ENCODE results near the gene MEGF9. TPM values are rescaled to one million over a fixed set of nuclear protein-coding genes. Genes with fewer than 3 reads are reported as not detected.

The MEGF9 gene
- total and polyA plus RNA-seq, 2 of the 13 experiments (the other 11 are each of a cell fraction or from before 2014, with no cell fraction given), result 3.1 to 3.3 TPM

- DNase-seq (ENCODE audit: low spot score), result no peak
- WGBS (ENCODE audit: low lambda C conversion rate), result 32% methylated on average over 4 of the region's 30 CpGs
- Histone ChIP-seq H3K36me3 (replicated peaks in 1 of 2; ENCODE audit: control insufficient read depth in 1 of 2, insufficient read depth in 2 of 2, low read length in 2 of 2) (no peaks in the 10 kb centered on the region), H3K9me3 (ENCODE audit: low read length) (no peaks in the 10 kb centered on the region), H2AFZ (ENCODE audit: low read length) (no peak overlapping the region), H3K4me2 (ENCODE audit: low read depth, low read length) (peak overlapping the region; percentile 99), H3K79me2 (ENCODE audit: insufficient read depth, low read length) (peaks cover 22% of the 10 kb centered on the region), H3K4me3 (replicated peaks in 1 of 3; ENCODE audit: insufficient read depth in 1 of 3, low read depth in 2 of 3, low read length in 3 of 3) (peak overlapping the region; percentile 76 to 89 (median 79)), H4K20me1 (ENCODE audit: insufficient read depth, low read length) (no peaks in the 10 kb centered on the region), H3K9ac (ENCODE audit: insufficient read depth, low read depth, low read length) (peak overlapping the region; percentile 65), H3K27me3 (ENCODE audit: control insufficient read depth in 1 of 2, insufficient read depth in 2 of 2, low read length in 2 of 2) (no peaks in the 10 kb centered on the region), H3K4me1 (ENCODE audit: insufficient read depth, low read length) (peaks cover 61% of the 10 kb centered on the region), H3K27ac (ENCODE audit: extremely low read length, insufficient read depth, low read length) (no peak overlapping the region)
- BruUV-seq (replicated peaks), result no TSS peak
- peak; percentile 2; the same call in 2 of the 3 replicates for ATAC-seq
- in situ Hi-C loops (cut with HindIII; ENCODE audit: extremely low pct_ligation_motif_present, low pct_unique_long_range_greater_than_20kb), result loop anchor here (5.0 kb wide), 1 partner anchor 78 kb away; no protein-coding TSS in a partner anchor
- no peak for FAIRE-seq
- intact Hi-C loops (cut with micrococcal nuclease; ENCODE audit: unreplicated experiment), result loop anchor here (2.0 kb wide), 1 partner anchor 16 kb away; no protein-coding TSS in a partner anchor
- ChIA-PET POLR2A (interaction anchor here (0.7 to 2.3 kb wide), 5 partner anchors 16 to 144 kb away, joined by 3 to 31 read pairs (median 4); partner anchors contain the start of gene FBXW2), CTCF (ENCODE audit: low intra/inter-chr PET ratio, low total read pairs) (no interaction called here)
- TF ChIP-seq ETS1 (CRISPR knock-in tag; IDR thresholded peaks at IDR 0.05) (no peak), HIVEP1 (CRISPR knock-in tag; IDR thresholded peaks at IDR 0.05) (peak; percentile 48; the same call in 1 of the 2 replicates), KDM5B (CRISPR knock-in tag; IDR thresholded peaks at IDR 0.05; ENCODE audit: borderline replicate concordance) (peak; percentile 68; the same call in 1 of the 2 replicates), HOXA5 (CRISPR knock-in tag; IDR thresholded peaks at IDR 0.05) (no peak), UBTF (CRISPR knock-in tag; IDR thresholded peaks at IDR 0.05) (peak; percentile 33), PHF20 (CRISPR knock-in tag; IDR thresholded peaks at IDR 0.05) (0 out of 2 replicates have a peak, but pooled peaks have one; percentile 0), ZFP37 (CRISPR knock-in tag; IDR thresholded peaks at IDR 0.05; ENCODE audit: borderline replicate concordance) (0 out of 2 replicates have a peak, but pooled peaks have one; percentile 31), ATRX (CRISPR knock-in tag; IDR thresholded peaks at IDR 0.05; ENCODE audit: borderline replicate concordance) (no peak), TP53 (CRISPR knock-in tag; conservative IDR thresholded peaks at IDR 0.05) (no peak), ZHX2 (IDR thresholded peaks at IDR 0.05; ENCODE audit: low read depth) (no peak), ZHX2 (CRISPR knock-in tag; IDR thresholded peaks at IDR 0.05; ENCODE audit: borderline replicate concordance) (no peak), MTA1 (CRISPR knock-in tag; IDR thresholded peaks at IDR 0.05; ENCODE audit: borderline replicate concordance) (peak; percentile 72; the same call in 1 of the 2 replicates), ZNF776 (CRISPR knock-in tag; IDR thresholded peaks at IDR 0.05) (0 out of 2 replicates have a peak, but pooled peaks have one; percentile 66), ZNF619 (CRISPR knock-in tag; IDR thresholded peaks at IDR 0.05) (0 out of 2 replicates have a peak, but pooled peaks have one; percentile 29), KDM5A (IDR thresholded peaks at IDR 0.05; ENCODE audit: borderline replicate concordance, low read length) (0 out of 2 replicates have a peak, but pooled peaks have one; percentile 15)
Observed at GRCh38 chr9:120714846-120715388, 647 bp upstream of the MEGF9 start.
